GM18907 (cell line): ENCODE results near the gene ANKRD44.

Source experiments
- ATAC-seq: cut with Tn5 transposase; IDR thresholded peaks from one replicate; pipeline ENCODE4 v1.9.1; 2021; ENCODE audit warnings: mild to moderate bottlenecking, moderate library complexity; ENCODE audit not compliant: unreplicated experiment

ANKRD44 gene

DNA sequence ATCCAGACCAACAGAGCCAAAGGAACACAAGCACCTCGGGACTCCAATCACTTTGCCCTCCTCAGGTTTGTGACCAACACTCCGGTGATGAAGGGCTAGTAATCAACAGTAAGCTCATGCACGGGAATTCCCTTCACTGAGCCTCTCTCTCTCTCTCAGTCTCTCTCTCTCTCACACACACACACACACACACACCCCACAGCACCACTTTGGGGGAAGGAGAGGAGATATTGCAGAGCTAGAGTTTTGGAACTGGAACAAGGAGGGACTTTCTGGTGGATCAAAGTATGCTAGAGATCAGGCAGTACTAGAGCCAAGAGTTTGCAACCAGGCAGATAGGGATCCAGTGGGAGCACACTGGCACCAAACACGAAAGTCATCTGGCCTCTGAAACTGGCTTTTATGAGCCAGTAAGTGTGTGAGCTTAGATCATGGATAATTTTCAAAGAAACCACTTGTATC, 98.7 kb downstream of the ANKRD44 start:
- ATAC-seq = no peak

GRCh38 chr2:197210430-197210829, 100.2 kb downstream of the ANKRD44 start:
- no peak for ATAC-seq

- ATAC-seq = peak; percentile 41
These were observed 100.7 kb downstream of the ANKRD44 start for GRCh38 chr2:197209742-197210408.

DNA sequence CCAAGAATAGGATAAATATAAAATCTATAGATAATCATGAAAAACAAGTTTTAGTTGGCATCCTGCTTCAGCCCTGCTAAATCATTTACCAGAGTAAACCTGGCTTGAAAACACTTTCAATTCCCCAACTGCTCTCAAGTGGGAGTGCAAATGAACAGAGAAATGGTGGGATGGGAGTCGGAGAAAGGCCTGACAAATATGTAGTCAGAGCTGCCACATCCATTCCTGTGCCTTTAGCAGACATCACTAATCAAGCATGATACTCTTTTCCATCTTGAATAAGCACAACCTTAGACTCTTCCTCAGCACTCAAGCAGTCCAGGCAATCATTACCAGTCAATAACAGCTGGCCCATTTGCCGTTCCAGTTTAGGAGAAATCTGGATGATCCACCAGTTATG, 101.3 kb downstream of the ANKRD44 start:
- peak; percentile 26 for ATAC-seq

- ATAC-seq = no peak
These were observed 101.7 kb downstream of the ANKRD44 start for GRCh38 chr2:197208841-197209240.

GRCh38 chr2:197208024-197208423, 102.6 kb downstream of the ANKRD44 start:
- ATAC-seq = no peak

DNA sequence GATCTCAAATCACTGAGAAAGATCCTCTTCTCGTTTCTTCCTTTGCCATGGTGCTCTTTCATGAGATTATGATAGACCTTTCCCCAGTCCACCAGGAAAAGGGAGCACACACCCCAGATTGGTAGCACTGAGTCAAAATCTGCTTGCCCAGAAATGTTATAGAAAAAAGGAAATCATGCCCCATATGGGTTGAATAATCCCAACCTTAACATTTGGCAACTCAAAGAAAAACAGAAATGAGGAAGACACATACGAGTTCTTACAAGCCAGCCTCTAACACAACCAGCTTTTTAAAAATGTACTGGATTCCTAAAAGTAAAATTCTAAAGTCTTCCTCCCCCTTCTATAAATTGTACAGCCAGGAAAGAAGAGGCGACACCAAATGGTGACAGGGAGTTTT, 103.0 kb downstream of the ANKRD44 start:
- no peak for ATAC-seq

DNA sequence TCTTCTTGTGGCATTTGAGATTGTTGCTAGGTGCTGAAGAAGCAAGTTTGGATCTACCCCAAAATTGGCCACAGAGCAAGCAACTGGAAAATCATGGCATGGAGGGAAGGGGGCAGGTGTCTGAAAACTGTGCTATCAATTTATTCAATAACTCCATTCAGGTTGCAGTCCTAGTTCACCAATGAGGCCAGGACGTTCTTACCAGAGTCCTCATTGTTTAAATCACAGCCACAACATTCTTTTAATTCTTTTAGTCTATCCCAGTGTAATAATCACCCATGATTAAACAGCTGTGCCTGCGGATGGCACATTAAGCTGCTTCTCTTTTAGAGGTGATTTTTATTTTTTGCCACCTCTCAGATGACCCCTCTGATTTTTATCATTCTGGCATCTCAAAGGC, 103.5 kb downstream of the ANKRD44 start:
- ATAC-seq = no peak

DNA sequence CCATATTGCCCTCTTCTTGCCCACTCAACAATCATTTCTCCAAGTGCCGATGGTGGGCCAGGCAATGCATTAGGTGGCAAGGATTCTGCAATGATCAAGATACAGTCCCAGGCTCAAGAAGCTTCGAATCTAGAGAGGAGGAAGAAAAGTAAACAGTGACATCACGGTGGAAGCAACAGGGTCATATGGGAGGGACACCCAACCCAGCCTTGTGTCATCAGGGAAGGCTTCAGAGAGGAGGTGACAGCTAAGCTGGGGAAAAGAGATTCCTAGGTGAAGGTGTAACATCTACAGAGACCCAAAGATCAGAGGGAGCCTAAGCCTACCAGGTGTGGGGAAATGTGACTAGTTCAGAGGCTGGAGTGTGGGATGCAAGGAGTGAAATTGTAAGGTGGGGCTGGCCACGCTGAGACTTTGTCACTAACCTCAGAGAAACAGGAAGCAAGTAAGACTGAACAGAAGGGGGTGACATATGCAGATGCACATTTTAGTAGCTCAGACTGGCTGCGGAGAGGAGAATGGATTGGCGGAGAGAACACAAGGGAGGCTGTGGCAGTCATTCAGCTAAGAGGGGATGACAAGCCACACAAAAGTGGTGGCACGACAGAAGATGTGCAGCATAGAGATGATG, 104.9 kb downstream of the ANKRD44 start:
- ATAC-seq = peak; percentile 65

DNA sequence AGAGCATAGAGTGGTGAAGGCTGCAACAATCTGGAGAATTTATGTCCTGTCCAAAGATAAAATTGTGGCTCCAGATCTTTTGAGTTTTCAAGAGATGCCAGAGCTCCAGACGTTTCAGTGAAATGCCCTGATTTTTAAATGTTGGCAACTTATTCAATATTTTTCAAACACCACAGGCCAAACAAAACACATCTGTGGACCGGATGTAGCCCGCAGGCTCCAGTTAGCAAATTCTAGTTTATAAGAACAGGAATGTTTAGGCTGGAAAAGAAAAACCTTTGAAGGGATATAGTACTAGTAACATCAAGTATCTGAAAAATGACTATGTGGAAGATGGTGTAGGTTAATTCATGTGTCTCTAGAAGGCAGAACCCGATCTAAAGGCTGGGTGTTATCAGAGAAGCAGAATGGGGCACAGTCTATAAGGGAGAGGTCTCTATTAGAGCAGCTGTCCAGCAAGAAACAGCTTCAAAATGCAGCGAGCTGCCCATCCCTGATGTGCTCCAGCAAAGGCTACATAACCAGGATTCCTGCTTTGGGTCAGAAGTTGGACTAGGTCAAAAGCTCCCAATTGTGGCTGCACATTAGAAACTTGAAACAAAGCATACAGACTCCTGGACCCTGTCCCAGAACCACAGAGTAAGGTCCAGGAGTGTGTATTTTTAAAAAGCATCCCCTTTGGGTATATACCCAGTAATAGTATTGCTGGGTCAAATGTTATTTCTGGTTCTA, 105.9 kb downstream of the ANKRD44 start:
- no peak for ATAC-seq

DNA sequence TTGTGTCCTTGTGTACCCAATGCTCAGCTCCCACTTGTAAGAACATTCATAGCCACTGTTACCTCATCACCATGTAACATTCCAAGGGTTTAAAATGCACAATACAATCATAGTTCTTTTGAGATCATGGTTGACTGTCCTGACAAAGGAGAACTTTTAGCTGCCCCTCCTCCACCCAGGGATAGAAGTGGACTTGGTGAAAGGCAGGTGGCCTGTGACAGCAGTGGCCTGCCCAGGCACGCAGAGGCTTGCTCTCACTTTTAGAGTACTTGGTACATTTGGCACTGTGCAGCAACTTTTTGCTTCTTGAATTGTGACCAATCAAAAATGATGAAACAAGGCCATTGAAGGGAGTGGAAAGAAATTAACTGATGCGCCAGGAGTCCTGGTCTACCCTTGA, 108.7 kb downstream of the ANKRD44 start:
- ATAC-seq = no peak

- ATAC-seq = no peak
These were observed 109.9 kb downstream of the ANKRD44 start for GRCh38 chr2:197200762-197201058.

- no peak for ATAC-seq
These were observed 110.4 kb downstream of the ANKRD44 start for GRCh38 chr2:197200051-197200761.

- ATAC-seq = peak; percentile 98
These were observed 111.7 kb downstream of the ANKRD44 start for GRCh38 chr2:197198890-197199289.

DNA sequence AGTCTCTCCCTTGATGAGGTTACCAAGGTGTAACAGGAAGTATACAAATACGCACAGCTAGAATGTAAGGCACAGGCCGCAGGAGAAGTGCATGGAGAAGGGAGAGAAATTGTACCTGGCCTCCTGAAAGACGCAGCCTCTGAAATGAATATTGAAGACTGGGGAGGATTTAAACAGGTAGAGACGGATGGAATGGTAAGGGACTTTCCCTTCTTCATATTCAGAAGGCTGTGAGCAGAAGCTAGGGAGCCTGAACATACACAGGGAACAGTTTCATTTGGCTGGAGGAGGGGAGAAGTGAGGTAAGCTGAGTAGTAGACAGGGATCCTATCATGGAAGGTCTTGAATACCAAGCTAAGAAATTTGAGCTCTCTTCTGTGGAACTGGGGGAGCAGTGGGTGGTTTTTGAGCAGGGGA, 112.7 kb downstream of the ANKRD44 start:
- no peak for ATAC-seq

DNA sequence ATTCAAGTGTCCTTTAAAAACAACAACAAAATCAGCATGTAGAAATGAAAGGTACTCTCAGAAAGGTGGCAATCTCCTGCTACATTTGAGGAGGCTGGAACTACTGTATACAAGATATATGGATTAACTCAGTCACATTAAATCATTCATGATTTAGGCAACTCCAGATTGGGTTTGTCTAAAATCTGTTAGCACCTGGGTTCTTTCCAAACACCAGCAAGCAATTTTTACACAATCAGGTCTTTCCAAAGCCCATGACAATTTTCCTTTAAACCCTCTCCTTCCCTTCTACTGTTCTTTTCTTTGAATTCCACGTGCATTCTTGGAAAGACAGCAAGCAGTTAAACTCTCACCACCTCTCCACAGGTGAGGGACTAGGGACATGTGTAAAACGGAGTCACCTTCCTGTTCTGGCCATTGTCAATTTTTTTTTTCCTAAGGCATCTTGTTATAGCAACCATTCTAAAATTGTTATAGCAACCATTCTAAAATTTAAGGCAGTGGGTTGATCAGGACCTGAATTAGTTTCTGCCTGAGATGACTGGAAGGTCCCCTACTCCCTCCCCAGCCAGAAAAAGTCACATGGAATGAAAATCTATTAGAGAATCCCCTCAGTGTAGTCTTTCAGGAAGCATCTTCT, 113.9 kb downstream of the ANKRD44 start:
- ATAC-seq = no peak

GRCh38 chr2:197195518-197195917, 115.1 kb downstream of the ANKRD44 start:
- ATAC-seq = no peak

GRCh38 chr2:197191940-197192322, 118.6 kb downstream of the ANKRD44 start:
- peak; percentile 75 for ATAC-seq

GRCh38 chr2:197191177-197191939, 119.2 kb downstream of the ANKRD44 start:
- peak; percentile 54 for ATAC-seq

- ATAC-seq = no peak
These were observed 120.5 kb downstream of the ANKRD44 start for GRCh38 chr2:197190100-197190432.
